Activated T-cell treated with anti-CD3 and anti-CD28 coated beads for 48 hours (primary cell): ENCODE results near the gene FOXL3.
A peak's percentile ranks its signal among the peaks of the same experiment; 100 is the strongest.

Experiments
- DNase-seq: peaks from one replicate; pipeline ENCODE4 v3.0.0-alpha.2; 2020; ENCODE audit warnings: low read depth

The FOXL3 gene

GRCh38 chr7:302054-302992, 12.4 kb downstream of the FOXL3 start:
- no peak for DNase-seq

GRCh38 chr7:303425-303824, 13.5 kb downstream of the FOXL3 start:
- DNase-seq = no peak

GRCh38 chr7:303884-304573, 14.1 kb downstream of the FOXL3 start:
- DNase-seq = no peak

- DNase-seq = no peak
Observed at GRCh38 chr7:304574-305409, 14.8 kb downstream of the FOXL3 start.

GRCh38 chr7:305410-306151, 15.6 kb downstream of the FOXL3 start:
- DNase-seq = no peak

- DNase-seq = no peak
Observed at GRCh38 chr7:307970-308369, 18.0 kb downstream of the FOXL3 start.

- no peak for DNase-seq
Observed at GRCh38 chr7:309586-310228, 19.7 kb downstream of the FOXL3 start.

GRCh38 chr7:311131-311680, 21.2 kb downstream of the FOXL3 start:
- no peak for DNase-seq

- no peak for DNase-seq
Observed at GRCh38 chr7:311796-312195, 21.8 kb downstream of the FOXL3 start.

GRCh38 chr7:312424-312823, 22.5 kb downstream of the FOXL3 start:
- no peak for DNase-seq

GRCh38 chr7:314853-315252, 24.9 kb downstream of the FOXL3 start:
- DNase-seq = no peak

- no peak for DNase-seq
Observed at GRCh38 chr7:315516-316265, 25.7 kb downstream of the FOXL3 start.

GRCh38 chr7:317643-318405, 27.9 kb downstream of the FOXL3 start:
- DNase-seq = no peak

- no peak for DNase-seq
Observed at GRCh38 chr7:318476-318875, 28.5 kb downstream of the FOXL3 start.

GRCh38 chr7:318878-319661, 29.1 kb downstream of the FOXL3 start:
- no peak for DNase-seq

- no peak for DNase-seq
Observed at GRCh38 chr7:320297-320696, 30.3 kb downstream of the FOXL3 start.

- peak; percentile 86 for DNase-seq
Observed at GRCh38 chr7:322111-322671, 32.2 kb downstream of the FOXL3 start.

- DNase-seq = no peak
Observed at GRCh38 chr7:322708-323111, 32.7 kb downstream of the FOXL3 start.
